Measurements from ENCODE around the gene TUBG2. TPM values are rescaled to one million over a fixed set of nuclear protein-coding genes. Genes with fewer than 3 reads are reported as not detected.

Gene TUBG2
- total RNA-seq, 2 donors from 2014 or later, result 8.9 to 11.3 TPM

GRCh38 chr17:42677012-42677857 is 18.2 kb downstream of the TUBG2 start:
- ATAC-seq (peak; percentile 87), DNase-seq (peak; percentile 90 to 98 (median 95))
- Mint-ChIP-seq H3K27me3 (peaks cover 20% of the 10 kb centered on the region), H3K4me1 (peaks cover 41% of the 10 kb centered on the region), H3K36me3 (ENCODE audit: low read depth) (peaks cover 4% of the 10 kb centered on the region), H3K4me3 (peak overlapping the region; percentile 95), H3K27ac (peak overlapping the region; percentile 66)
- no peaks in the 10 kb centered on the region for H3K9me3 ChIP-seq (ENCODE audit: control insufficient read depth, low read length, poor library complexity, severe bottlenecking)

GRCh38 chr17:42677921-42678781 is 19.1 kb downstream of the TUBG2 start:
- Mint-ChIP-seq H3K27ac (peak overlapping the region; percentile 66), H3K36me3 (ENCODE audit: low read depth) (peaks cover 4% of the 10 kb centered on the region), H3K4me3 (peak overlapping the region; percentile 95), H3K27me3 (peaks cover 22% of the 10 kb centered on the region), H3K4me1 (peaks cover 48% of the 10 kb centered on the region)
- H3K9me3 ChIP-seq (ENCODE audit: control insufficient read depth, low read length, poor library complexity, severe bottlenecking), result no peaks in the 10 kb centered on the region
- peak; percentile 54 to 65 (median 64) for DNase-seq
- peak; percentile 26 for ATAC-seq

DNA sequence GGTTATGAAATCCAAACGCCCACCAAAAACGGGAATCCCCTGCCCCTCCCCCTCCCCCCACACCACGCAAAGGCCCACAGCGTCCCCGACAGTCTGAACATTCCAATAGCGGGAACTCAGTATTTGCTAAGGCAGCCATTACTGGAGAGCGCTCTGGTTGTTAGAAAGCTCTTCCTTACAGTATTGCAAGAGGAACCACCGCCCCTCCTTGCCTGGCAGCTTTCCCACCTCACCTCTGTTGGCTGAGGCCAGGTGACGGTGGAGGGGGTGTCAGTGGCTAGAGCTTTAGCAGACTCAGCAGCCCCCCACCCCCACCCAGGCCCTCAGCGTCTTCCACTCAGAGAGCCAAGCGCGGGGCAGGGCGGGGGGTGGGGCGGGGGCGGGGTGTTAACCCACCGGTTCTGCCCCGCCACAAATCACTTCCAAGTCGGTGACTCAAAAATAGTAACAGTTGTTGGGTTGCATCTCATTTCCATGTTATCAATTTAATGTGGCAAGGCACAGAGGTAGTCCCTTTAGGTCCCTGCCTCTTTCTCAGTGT is 19.9 kb downstream of the TUBG2 start:
- no peaks in the 10 kb centered on the region for H3K9me3 ChIP-seq (ENCODE audit: control insufficient read depth, low read length, poor library complexity, severe bottlenecking)
- Mint-ChIP-seq H3K4me3 (peak overlapping the region; percentile 95), H3K36me3 (ENCODE audit: low read depth) (peaks cover 4% of the 10 kb centered on the region), H3K27me3 (peaks cover 27% of the 10 kb centered on the region), H3K27ac (peak overlapping the region; percentile 39), H3K4me1 (peaks cover 53% of the 10 kb centered on the region)
- peak in 1 of 3 donors; percentile 41 for DNase-seq
- no peak for ATAC-seq

DNA sequence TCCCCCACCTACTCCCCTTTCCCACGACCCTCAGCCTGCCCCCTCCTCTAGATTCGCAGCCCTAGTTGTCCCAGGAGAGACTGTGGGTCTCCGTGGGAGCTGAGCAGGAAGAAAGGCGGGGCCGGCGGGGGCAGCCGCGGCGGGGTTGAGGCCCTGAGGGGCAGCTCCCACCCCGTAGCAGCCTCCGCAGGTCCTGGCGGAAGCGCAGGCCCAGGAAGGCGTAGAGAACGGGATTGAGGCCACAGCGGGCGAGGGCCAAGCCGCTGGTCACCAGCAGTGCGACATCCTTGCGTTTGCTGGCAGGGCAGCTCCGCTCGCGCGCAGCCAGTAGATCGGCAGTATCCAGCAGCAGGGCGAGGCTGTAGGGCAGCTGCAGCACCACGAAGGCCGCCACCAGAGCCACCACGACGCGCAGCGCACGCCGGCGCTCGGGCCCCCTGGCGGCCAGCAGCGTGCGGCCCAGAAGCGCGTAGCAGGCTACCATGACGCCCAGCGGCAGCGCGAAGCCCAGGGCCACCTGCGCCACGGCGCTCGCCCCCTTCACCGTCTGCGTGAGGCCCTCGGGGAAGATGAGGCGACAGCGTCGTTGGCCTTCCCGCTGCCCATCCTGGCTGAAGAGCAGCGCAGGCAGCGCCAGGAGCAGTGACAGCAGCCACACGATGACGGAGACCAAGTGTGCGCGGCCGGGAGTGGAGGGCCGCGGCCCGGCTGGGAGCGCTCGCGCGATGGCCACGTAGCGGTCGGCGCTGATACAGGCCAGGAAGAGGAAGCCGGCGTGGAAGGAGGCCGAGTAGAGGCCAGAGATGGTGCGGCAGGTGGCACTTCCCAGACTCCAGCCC is 20.6 kb downstream of the TUBG2 start:
- H3K4me3 Mint-ChIP-seq, result peak overlapping the region; percentile 95
- H3K9me3 ChIP-seq (ENCODE audit: control insufficient read depth, low read length, poor library complexity, severe bottlenecking), result no peaks in the 10 kb centered on the region
- DNase-seq, result peak; percentile 66 to 69 (median 68)
- peaks cover 4% of the 10 kb centered on the region for H3K36me3 Mint-ChIP-seq (ENCODE audit: low read depth)
- peaks cover 20% of the 10 kb centered on the region for H3K27me3 Mint-ChIP-seq
- H3K27ac Mint-ChIP-seq, result peak overlapping the region; percentile 39
- peak; percentile 58 for ATAC-seq
- H3K4me1 Mint-ChIP-seq, result peaks cover 46% of the 10 kb centered on the region

DNA sequence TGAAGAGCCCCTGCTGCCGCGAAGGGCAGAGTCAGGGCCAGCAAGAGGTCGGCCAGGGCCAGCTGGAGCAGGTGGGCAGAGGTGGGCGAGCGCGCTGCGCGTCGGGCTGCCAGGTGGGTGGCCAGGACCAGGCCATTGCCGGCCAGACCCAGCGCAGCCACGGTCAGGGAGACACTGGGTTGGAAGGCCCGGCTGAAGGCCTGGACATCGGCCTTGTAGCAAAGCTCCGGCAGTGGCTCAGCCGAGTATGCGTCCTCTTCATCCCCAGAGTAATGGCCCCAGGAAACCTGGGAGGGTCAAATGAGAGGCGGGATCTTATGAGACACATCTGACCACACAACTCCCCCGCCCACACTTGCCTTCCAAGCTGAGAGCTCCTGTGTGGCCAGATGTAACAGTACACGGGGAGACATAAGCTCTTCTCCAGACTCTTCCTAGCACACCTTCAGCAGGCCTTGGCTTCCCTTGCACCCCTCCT is 21.3 kb downstream of the TUBG2 start:
- Mint-ChIP-seq H3K27ac (no peak overlapping the region), H3K4me3 (peak overlapping the region; percentile 77), H3K4me1 (peaks cover 44% of the 10 kb centered on the region), H3K27me3 (peaks cover 16% of the 10 kb centered on the region), H3K36me3 (ENCODE audit: low read depth) (peaks cover 4% of the 10 kb centered on the region)
- ATAC-seq (no peak), DNase-seq (no peak)
- no peaks in the 10 kb centered on the region for H3K9me3 ChIP-seq (ENCODE audit: control insufficient read depth, low read length, poor library complexity, severe bottlenecking)

DNA sequence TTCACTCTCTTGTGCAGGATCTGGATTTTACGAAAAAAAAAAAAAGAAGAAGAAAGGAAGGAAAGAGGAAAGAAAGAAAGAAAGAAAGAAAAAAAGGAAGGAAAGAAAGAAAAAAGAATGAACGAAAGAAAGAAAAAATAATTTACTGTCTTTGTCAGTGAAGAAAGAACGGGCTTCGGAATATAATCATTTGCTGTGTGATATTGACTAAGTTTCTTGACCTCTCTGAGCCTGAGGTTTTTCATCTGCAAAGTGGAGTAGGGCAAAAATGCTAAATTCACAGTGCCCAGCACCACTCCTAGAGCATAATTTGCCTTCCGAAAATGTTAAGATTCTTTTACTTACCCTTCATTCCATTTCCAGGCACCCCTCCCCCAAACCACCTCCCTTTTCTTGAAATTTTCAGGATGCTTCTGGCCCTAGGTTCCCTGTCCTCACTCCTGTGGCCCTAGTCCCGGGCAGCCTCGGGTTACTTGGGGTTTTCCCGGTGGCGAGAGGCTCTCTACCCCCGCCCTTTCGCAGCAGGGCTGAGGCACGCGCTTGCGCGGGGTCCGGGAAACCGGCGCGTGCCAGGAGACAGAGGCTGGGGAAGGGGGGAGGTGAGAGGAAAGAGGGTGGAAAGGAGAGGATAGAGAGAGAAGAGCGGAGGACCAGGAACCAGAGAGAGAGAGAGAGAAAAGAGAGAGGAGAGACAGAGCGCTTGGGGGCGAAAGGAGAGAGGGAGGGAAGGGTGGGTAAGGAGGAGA is 23.1 kb downstream of the TUBG2 start, which contains the start of gene CNTNAP1:
CNTNAP1 (plus strand) TSS at position 556 of the 746 bp plus-strand sequence. CDS start 299 bp downstream, outside the sequence.
- peak within 1 kb of the TSS; percentile 78 for H3K27ac Mint-ChIP-seq

DNA sequence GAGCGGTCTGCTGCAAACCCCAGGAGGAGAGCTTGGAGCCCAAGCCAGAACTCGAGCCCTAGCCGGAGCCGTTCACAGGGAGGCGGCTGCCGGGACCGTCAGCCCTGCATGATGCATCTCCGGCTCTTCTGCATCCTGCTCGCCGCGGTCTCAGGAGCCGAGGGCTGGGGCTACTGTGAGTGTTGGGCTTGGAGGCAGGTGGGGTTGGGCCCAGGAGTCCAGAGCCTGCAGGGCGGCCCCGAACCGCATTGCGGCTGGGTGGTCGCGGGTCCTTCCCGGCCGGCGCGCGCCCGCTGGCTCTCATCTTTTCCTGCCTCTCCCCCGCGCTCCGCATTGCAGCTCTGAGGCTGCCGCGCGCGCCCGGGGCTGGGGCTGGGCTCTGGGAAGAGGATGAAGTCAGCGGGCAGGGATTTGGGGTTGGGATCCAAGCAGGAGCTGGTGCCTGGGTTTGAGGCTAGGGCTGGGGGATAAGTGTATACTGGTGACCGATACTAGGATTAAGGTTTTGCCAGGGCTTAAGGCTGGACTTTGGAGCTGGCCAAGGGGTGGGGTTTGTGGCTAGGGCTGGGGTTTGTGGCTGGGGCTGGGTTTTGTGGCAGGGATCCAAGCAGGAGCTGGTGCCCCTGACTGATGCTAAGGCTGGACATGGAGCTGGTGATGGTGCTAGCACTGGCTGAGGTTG is 23.8 kb downstream of the TUBG2 start:
- ATAC-seq (no peak), DNase-seq (no peak)
- Mint-ChIP-seq H3K4me3 (peak overlapping the region; percentile 90), H3K4me1 (peaks cover 40% of the 10 kb centered on the region), H3K27ac (no peak overlapping the region), H3K27me3 (peaks cover 16% of the 10 kb centered on the region), H3K36me3 (ENCODE audit: low read depth) (peaks cover 5% of the 10 kb centered on the region)
- no peaks in the 10 kb centered on the region for H3K9me3 ChIP-seq (ENCODE audit: control insufficient read depth, low read length, poor library complexity, severe bottlenecking)

More for the DNA sequence above, 23.1 kb downstream of the TUBG2 start, which contains the start of gene CNTNAP1:
- no peak for DNase-seq
- ATAC-seq, result no peak
- H3K4me3 Mint-ChIP-seq, result peak within 1 kb of the TSS; percentile 90
- peaks cover 16% of the 10 kb centered on the region for H3K27me3 Mint-ChIP-seq
- peaks cover 42% of the 10 kb centered on the region for H3K4me1 Mint-ChIP-seq
- H3K9me3 ChIP-seq (ENCODE audit: control insufficient read depth, low read length, poor library complexity, severe bottlenecking), result no peaks in the 10 kb centered on the region
- peaks cover 5% of the 10 kb centered on the region for H3K36me3 Mint-ChIP-seq (ENCODE audit: low read depth)

DNA sequence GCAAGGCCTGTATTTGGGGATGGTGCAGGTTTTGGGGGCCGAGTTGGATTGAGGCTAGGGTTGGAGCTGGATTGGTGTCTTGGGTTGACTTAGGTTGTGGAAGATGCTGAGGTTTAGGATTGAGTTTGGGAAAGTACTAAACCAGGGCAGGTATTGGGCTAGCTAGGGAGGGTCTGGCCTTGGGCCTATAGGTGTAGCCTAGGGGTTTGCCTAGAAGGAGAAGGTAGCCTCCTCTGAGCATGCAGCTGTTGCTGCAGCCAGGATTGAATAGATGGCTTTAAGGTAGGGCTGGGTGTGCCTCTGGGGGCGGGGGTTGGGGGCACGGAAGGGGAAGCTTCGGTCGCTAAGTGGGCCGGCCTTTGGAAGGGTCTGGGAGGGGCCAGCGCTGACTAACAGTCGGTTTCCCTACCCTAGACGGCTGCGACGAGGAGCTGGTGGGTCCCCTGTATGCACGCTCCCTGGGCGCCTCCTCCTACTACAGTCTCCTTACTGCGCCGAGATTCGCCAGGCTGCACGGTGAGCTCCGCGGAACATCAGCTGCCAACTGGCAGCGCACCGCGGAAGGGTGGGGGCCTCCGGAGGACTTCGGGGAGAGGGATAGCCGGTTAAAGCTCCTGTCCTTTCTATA is 24.4 kb downstream of the TUBG2 start:
- H3K27me3 Mint-ChIP-seq, result peaks cover 16% of the 10 kb centered on the region
- ATAC-seq (no peak), DNase-seq (peak in 1 of 3 donors; percentile 22)
- peaks cover 5% of the 10 kb centered on the region for H3K36me3 Mint-ChIP-seq (ENCODE audit: low read depth)
- peak overlapping the region; percentile 90 for H3K4me3 Mint-ChIP-seq
- H3K9me3 ChIP-seq (ENCODE audit: control insufficient read depth, low read length, poor library complexity, severe bottlenecking), result no peaks in the 10 kb centered on the region
- H3K4me1 Mint-ChIP-seq, result peaks cover 36% of the 10 kb centered on the region
- no peak overlapping the region for H3K27ac Mint-ChIP-seq

DNA sequence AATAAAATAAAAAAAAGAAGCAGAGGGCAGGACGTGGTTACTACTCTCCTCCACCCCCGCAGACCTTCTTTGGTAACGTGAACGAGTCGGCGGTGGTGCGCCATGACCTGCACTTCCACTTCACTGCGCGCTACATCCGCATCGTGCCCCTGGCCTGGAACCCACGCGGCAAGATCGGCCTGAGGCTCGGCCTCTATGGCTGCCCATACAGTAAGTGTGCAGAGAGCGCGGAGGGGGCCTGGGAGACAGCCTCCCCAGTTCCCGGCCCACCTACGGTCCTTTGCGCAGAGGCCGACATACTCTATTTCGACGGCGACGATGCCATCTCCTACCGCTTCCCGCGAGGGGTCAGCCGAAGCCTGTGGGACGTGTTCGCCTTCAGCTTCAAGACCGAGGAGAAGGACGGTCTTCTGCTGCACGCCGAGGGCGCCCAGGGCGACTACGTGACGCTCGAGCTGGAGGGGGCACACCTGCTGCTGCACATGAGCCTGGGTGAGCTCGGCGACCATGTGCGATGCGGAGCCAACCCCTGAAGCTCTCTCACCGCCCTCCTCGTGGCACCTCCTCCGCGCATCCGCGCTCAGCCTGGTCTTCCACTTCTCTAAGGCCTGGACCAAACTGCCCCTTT is 26.0 kb downstream of the TUBG2 start:
- no peak overlapping the region for H3K27ac Mint-ChIP-seq

DNA sequence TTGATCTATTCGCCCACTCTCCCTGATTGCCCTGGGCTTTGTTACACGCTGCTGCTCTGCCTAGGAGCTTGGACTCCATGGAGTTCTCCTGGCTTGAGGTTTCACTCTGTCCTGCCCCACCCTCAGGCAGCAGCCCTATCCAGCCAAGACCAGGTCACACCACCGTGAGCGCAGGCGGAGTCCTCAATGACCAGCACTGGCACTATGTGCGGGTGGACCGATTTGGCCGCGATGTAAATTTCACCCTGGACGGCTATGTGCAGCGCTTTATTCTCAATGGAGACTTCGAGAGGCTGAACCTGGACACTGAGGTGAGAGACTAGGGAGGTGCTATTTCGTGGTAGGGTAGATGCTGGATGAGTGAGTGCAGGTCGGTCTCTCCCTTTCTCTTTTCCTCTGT is 26.7 kb downstream of the TUBG2 start:
- Mint-ChIP-seq H3K27ac (no peak overlapping the region), H3K27me3 (peaks cover 16% of the 10 kb centered on the region), H3K4me3 (no peak overlapping the region), H3K36me3 (ENCODE audit: low read depth) (peaks cover 3% of the 10 kb centered on the region), H3K4me1 (peaks cover 28% of the 10 kb centered on the region)
- H3K9me3 ChIP-seq (ENCODE audit: control insufficient read depth, low read length, poor library complexity, severe bottlenecking), result no peaks in the 10 kb centered on the region
- DNase-seq (no peak), ATAC-seq (no peak)

More for the DNA sequence above, 26.0 kb downstream of the TUBG2 start:
- H3K36me3 Mint-ChIP-seq (ENCODE audit: low read depth), result peaks cover 5% of the 10 kb centered on the region
- no peak overlapping the region for H3K4me3 Mint-ChIP-seq
- no peak for ATAC-seq
- no peak for DNase-seq
- H3K9me3 ChIP-seq (ENCODE audit: control insufficient read depth, low read length, poor library complexity, severe bottlenecking), result no peaks in the 10 kb centered on the region
- H3K4me1 Mint-ChIP-seq, result peaks cover 30% of the 10 kb centered on the region
- peaks cover 16% of the 10 kb centered on the region for H3K27me3 Mint-ChIP-seq

Measured in T-helper 17 cell (primary cell).